HepG2 (cell line): ENCODE measurements around the gene SETD7. TPM values are rescaled to one million over a fixed set of nuclear protein-coding genes. Genes with fewer than 3 reads are reported as not detected.

Experiments
- ATAC-seq: fragments of 200-7000 bp; cut with Tn5 transposase; 3 replicates; pipeline ENCODE4 v1.9.1; 2020; ENCODE audit warnings: mild to moderate bottlenecking, moderate library complexity
- BruUV-seq: library from RNA; stranded (reverse); fragments of 400-500 nt; replicated peaks from 2 replicates; lab custom pipeline; 2021; lab: Mats Ljungman, UMichigan
- CTCF ChIA-PET: fragments of 300-600 bp; formaldehyde crosslinking; extraction: SDS; loops from one replicate; lab custom pipeline; 2021; ENCODE audit warnings: low total read pairs, inconsistent platforms, low intra/inter-chr PET ratio; lab: Yijun Ruan, JAX
- POLR2A ChIA-PET: fragments of 350-600 bp; sonication (Branson Sonifier 250); formaldehyde crosslinking; loops from one replicate; lab custom pipeline; 2020; ENCODE audit warnings: antibody characterized with exemption, inconsistent platforms; lab: Yijun Ruan, JAX
- DNase-seq: peaks from one replicate; pipeline ENCODE4 v3.0.0-alpha.2; 2015; ENCODE audit warnings: low spot score
- FAIRE-seq: peaks from 3 replicates; lab custom pipeline; 2011; peaks lifted over from hg19 to GRCh38; lab: Jason Lieb, UNC
- H2AFZ ChIP-seq: one replicate; pipeline ENCODE4 v1.6.1; 2011; ENCODE audit warnings: low read length, inconsistent platforms
- H3K27ac ChIP-seq: fragments of 300-600 bp; 3 replicates; pipeline ENCODE4 v1.8.0; 2011; ENCODE audit warnings: mixed run types, mild to moderate bottlenecking, mixed read lengths, low read length, inconsistent platforms; ENCODE audit not compliant: insufficient read depth; ENCODE audit errors: extremely low read length
- H3K27me3 ChIP-seq, 2 experiments: fragments of 200-600 bp in 1 of 2; 2 replicates in 1 of 2; 3 replicates in 1 of 2; pipeline versions ENCODE4 v1.6.0 to v1.8.0; 2011; ENCODE audit warnings: low read length in 2 of 2, mild to moderate bottlenecking in 2 of 2, moderate library complexity in 2 of 2, inconsistent platforms in 1 of 2; ENCODE audit not compliant: insufficient read depth in 2 of 2, control insufficient read depth in 1 of 2
- H3K36me3 ChIP-seq, 2 experiments: fragments of 200-600 bp in 1 of 2; replicated peaks in 1 of 2; 2 replicates in 1 of 2; 3 replicates in 1 of 2; pipeline versions ENCODE4 v1.5.1 to v1.8.0; 2011; ENCODE audit warnings: low read length in 2 of 2, inconsistent platforms in 1 of 2; ENCODE audit not compliant: insufficient read depth in 2 of 2, control insufficient read depth in 1 of 2
- H3K4me1 ChIP-seq: 2 replicates; pipeline ENCODE4 v1.5.1; 2012; ENCODE audit warnings: low read length, inconsistent platforms; ENCODE audit not compliant: insufficient read depth
- H3K4me2 ChIP-seq: 2 replicates; pipeline ENCODE4 v1.6.0; 2011; ENCODE audit warnings: low read depth, low read length, inconsistent platforms
- H3K4me3 ChIP-seq, 3 experiments: fragments of 200-600 bp in 1 of 3; sonication (generic), shearing (Covaris generic) in 1 of 3; replicated peaks in 1 of 3; 2 replicates each; pipeline ENCODE4 v1.5.1; 2011 to 2016; ENCODE audit warnings: low read length in 3 of 3, inconsistent platforms in 2 of 3, low read depth in 2 of 3, mild to moderate bottlenecking in 2 of 3, control low read depth in 1 of 3, mixed read lengths in 1 of 3; ENCODE audit not compliant: insufficient read depth in 1 of 3
- H3K79me2 ChIP-seq: one replicate; pipeline ENCODE4 v1.6.1; 2011; ENCODE audit warnings: low read length, inconsistent platforms; ENCODE audit not compliant: insufficient read depth
- H3K9ac ChIP-seq: 2 replicates; pipeline ENCODE4 v1.6.0; 2011; ENCODE audit warnings: mild to moderate bottlenecking, low read depth, low read length, inconsistent platforms; ENCODE audit not compliant: insufficient read depth
- H3K9me3 ChIP-seq: 2 replicates; pipeline ENCODE4 v1.5.1; 2012; ENCODE audit warnings: mild to moderate bottlenecking, low read length
- H4K20me1 ChIP-seq: 2 replicates; pipeline ENCODE4 v1.6.0; 2011; ENCODE audit warnings: inconsistent platforms, mild to moderate bottlenecking, low read length, moderate library complexity; ENCODE audit not compliant: insufficient read depth
- ATF7-NPFF ChIP-seq: sonication (generic); formaldehyde crosslinking; IDR thresholded peaks from 2 replicates; pipeline ENCODE4 v1.8.1; 2023; ENCODE audit warnings: mild to moderate bottlenecking, low read depth, missing genetic modification reagents, moderate library complexity
- ATRX ChIP-seq: sonication (generic); formaldehyde crosslinking; IDR thresholded peaks from 2 replicates; pipeline ENCODE4 v1.4.0; 2020; ENCODE audit warnings: missing genetic modification reagents, borderline replicate concordance
- ELF1 ChIP-seq: sonication (generic); formaldehyde crosslinking; IDR thresholded peaks from 2 replicates; pipeline ENCODE4 v1.4.0; 2020; ENCODE audit warnings: missing genetic modification reagents
- HCFC1 ChIP-seq: fragments of 150-350 bp; IDR thresholded peaks from 2 replicates; pipeline ENCODE4 v1.6.1; 2014; ENCODE audit warnings: low read depth, low read length
- MIER3 ChIP-seq: IDR thresholded peaks from 2 replicates; pipeline ENCODE4 v1.6.1; 2016; ENCODE audit warnings: missing compliant biosample characterization, borderline replicate concordance
- NKX3-1 ChIP-seq: sonication (generic); formaldehyde crosslinking; IDR thresholded peaks from 2 replicates; pipeline ENCODE4 v1.5.0; 2020; ENCODE audit warnings: missing genetic modification reagents
- SOX5 ChIP-seq: IDR thresholded peaks from 2 replicates; pipeline ENCODE4 v1.6.1; 2016; ENCODE audit warnings: borderline replicate concordance
- SYNCRIP ChIP-seq: fragments of 200-400 bp; formaldehyde crosslinking; IDR thresholded peaks from 2 replicates; pipeline ENCODE4 v1.6.1; 2018; ENCODE audit warnings: mild to moderate bottlenecking, low read depth, low read length; ENCODE audit not compliant: insufficient read depth
- ZNF431 ChIP-seq: sonication (generic); formaldehyde crosslinking; IDR thresholded peaks from 2 replicates; pipeline ENCODE4 v1.9.0; 2022; ENCODE audit warnings: missing genetic modification reagents, low read depth, mild to moderate bottlenecking, borderline replicate concordance
- ZNF607 ChIP-seq: sonication (generic); formaldehyde crosslinking; IDR thresholded peaks from 2 replicates; pipeline ENCODE4 v1.5.1; 2020; ENCODE audit warnings: missing genetic modification reagents, mild to moderate bottlenecking, borderline replicate concordance
- WGBS: methylation state at CpG from one replicate; pipeline ENCODE4 v1.1.6; 2017; ENCODE audit warnings: low lambda C conversion rate; 5-methylcytosine and 5-hydroxymethylcytosine counted together
- in situ Hi-C: cut with HindIII; loops from 2 replicates; pipeline ENCODE4 v1.10.0; 2017; ENCODE audit warnings: low pct_unique_long_range_greater_than_20kb; ENCODE audit not compliant: extremely low pct_ligation_motif_present
- intact Hi-C: fragments of 100-400 bp; cut with micrococcal nuclease; formaldehyde crosslinking; loops from one replicate; pipeline ENCODE4 v1.10.0; 2022; ENCODE audit not compliant: unreplicated experiment
- polyA plus RNA-seq, 8 experiments: library from polyadenylated mRNA; depleted of rRNA in 3 of 8; stranded (reverse) in 7 of 8; unstranded in 1 of 8; fragments of >200 nt; fragmentation: Illumina TruSeq in 4 of 8; extraction: Trizol in 4 of 8; gene quantifications; 2 replicates each; pipeline versions ENCODE4 v1.2.1 to v1.2.3, GENCODE V29; 2011 to 2016; ENCODE audit warnings: low read depth in 4 of 8, missing spikeins in 1 of 8, mixed read lengths in 1 of 8; ENCODE audit not compliant: insufficient read depth in 1 of 8
- total RNA-seq, 5 experiments: library from RNA; depleted of rRNA; stranded (reverse); fragments of >200 nt; fragmentation: Illumina TruSeq; extraction: Trizol; gene quantifications; 2 replicates each; pipeline ENCODE4 v1.2.3, GENCODE V29; 2016; ENCODE audit warnings: low read depth in 1 of 5

Gene SETD7
- total and polyA plus RNA-seq, 2 of the 13 experiments (the other 11 are each of a cell fraction or from before 2014, with no cell fraction given), result 0.08 to 0.22 TPM

DNA sequence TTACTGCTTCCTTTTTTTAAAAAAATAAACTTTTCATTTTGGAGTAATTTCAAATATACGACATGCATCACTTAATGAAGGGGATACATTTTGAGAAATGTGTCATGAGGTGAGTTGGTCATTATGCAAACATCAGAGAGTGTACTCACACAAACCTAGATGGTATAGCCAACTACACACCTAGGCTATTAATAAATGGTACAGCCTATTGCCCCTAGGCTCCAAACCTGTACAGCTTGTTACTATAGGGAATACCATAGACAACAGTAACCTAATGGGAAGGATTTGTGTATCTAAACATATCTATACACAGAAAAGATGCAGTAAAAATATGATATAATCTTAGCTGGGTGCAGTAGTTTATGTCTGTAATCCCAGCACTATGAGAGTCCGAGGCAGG, 29.1 kb downstream of the SETD7 start:
- intact Hi-C loops, result no loop called here
- TF ChIP-seq SYNCRIP (no peak), NKX3-1 (CRISPR knock-in tag) (no peak), HCFC1 (no peak), MIER3 (CRISPR knock-in tag) (no peak), ZNF607 (CRISPR knock-in tag) (no peak), SOX5 (no peak), ATF7-NPFF (CRISPR knock-in tag) (no peak), ELF1 (CRISPR knock-in tag) (no peak), ATRX (CRISPR knock-in tag) (no peak)
- TF ChIP-seq, all 625 proteins: peak for 0
- H3K27ac ChIP-seq, result no peak overlapping the region
- BruUV-seq, result no TSS peak
- H3K4me2 ChIP-seq, result no peak overlapping the region
- 13% methylated on average over 2 of the region's 2 CpGs for WGBS
- no peak overlapping the region for H3K9ac ChIP-seq
- no peak for ATAC-seq
- H4K20me1 ChIP-seq, result peaks cover 2% of the 10 kb centered on the region; the same call in 1 of the 2 replicates
- H3K4me1 ChIP-seq, result no peaks in the 10 kb centered on the region
- in situ Hi-C loops, result no loop called here
- H3K9me3 ChIP-seq, result no peaks in the 10 kb centered on the region
- no peaks in the 10 kb centered on the region for H3K36me3 ChIP-seq
- POLR2A ChIA-PET, result no interaction called here
- H3K79me2 ChIP-seq, result no peaks in the 10 kb centered on the region
- H3K4me3 ChIP-seq, result no peak overlapping the region
- FAIRE-seq, result no peak
- no peaks in the 10 kb centered on the region for H3K27me3 ChIP-seq
- CTCF ChIA-PET, result no interaction called here
- no peak overlapping the region for H2AFZ ChIP-seq
- DNase-seq, result no peak

DNA sequence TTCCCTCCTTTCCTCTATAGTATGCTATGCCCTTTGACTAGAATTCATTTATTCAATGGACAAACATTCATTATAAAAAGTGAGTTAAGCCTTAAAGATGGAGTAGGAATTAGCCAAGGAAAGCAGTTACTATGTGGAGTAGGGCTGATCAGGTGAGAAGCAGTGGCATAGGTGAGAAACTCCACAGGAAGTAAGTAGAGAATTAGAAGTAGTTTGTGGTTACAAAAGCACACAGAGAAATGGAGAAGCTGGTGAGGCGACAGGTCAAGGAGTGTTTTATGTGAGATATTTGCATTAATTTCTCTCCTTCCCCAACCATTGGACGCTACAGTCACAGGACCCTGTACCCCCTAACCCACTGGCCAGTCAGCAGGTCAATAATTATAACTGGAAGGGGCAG, 30.6 kb downstream of the SETD7 start:
- BruUV-seq, result no TSS peak
- WGBS, result 45% methylated on average over 2 of the region's 2 CpGs
- Histone ChIP-seq H3K79me2 (no peaks in the 10 kb centered on the region), H3K9ac (no peak overlapping the region), H3K27ac (no peak overlapping the region), H3K36me3 (no peaks in the 10 kb centered on the region), H4K20me1 (peaks cover 2% of the 10 kb centered on the region; the same call in 1 of the 2 replicates), H3K4me1 (no peaks in the 10 kb centered on the region), H3K4me3 (no peak overlapping the region), H3K27me3 (no peaks in the 10 kb centered on the region), H3K4me2 (no peak overlapping the region), H2AFZ (no peak overlapping the region), H3K9me3 (no peaks in the 10 kb centered on the region)
- in situ Hi-C loops, result no loop called here
- POLR2A ChIA-PET, result no interaction called here
- ATAC-seq, result no peak
- no peak for DNase-seq
- intact Hi-C loops, result no loop called here
- TF ChIP-seq ZNF431 (CRISPR knock-in tag), result no peak
- no peak for FAIRE-seq
- CTCF ChIA-PET, result no interaction called here
